H54 (cell line): Measurements from ENCODE around the gene TRIM29.
"Not testable (repeated sequence)": the region's sequence is repeated elsewhere in the genome, so short reads cannot be mapped to it uniquely, and the experiment has no call there.

Experiments
- DNase-seq: peaks from one replicate; pipeline ENCODE4 v3.0.0; 2011; ENCODE audit warnings: low spot score, mixed read lengths; ENCODE audit not compliant: insufficient read length
- FAIRE-seq: peaks from 3 replicates; lab custom pipeline; 2011; peaks lifted over from hg19 to GRCh38; lab: Jason Lieb, UNC
- POLR2A ChIP-seq: IDR thresholded peaks from 2 replicates; pipeline ENCODE4 v1.6.1; 2011; ENCODE audit warnings: low read depth, mild to moderate bottlenecking, low read length

TRIM29 gene

GRCh38 chr11:120137611-120138521 is at the start of gene TRIM29:
TRIM29 (minus strand) TSS chr11:120138113; CDS start chr11:120138031, 82 bp downstream.
- FAIRE-seq: no peak
- no peak for DNase-seq
- TF ChIP-seq POLR2A: no peak

- no peak for TF ChIP-seq POLR2A
- no peak for FAIRE-seq
- DNase-seq: no peak
These were observed 49.1 kb upstream of the TRIM29 start for GRCh38 chr11:120186774-120187591.

GRCh38 chr11:120186456-120186773 is 48.5 kb upstream of the TRIM29 start:
- FAIRE-seq: no peak
- no peak for TF ChIP-seq POLR2A
- no peak for DNase-seq

- TF ChIP-seq POLR2A: no peak
- DNase-seq: no peak
- no peak for FAIRE-seq
These were observed 48.0 kb upstream of the TRIM29 start for GRCh38 chr11:120185706-120186455.

- TF ChIP-seq POLR2A: no peak
- FAIRE-seq: no peak
- no peak for DNase-seq
These were observed 47.2 kb upstream of the TRIM29 start for GRCh38 chr11:120184946-120185705.

- no peak for DNase-seq
- FAIRE-seq: no peak
- no peak for TF ChIP-seq POLR2A
These were observed 46.5 kb upstream of the TRIM29 start for GRCh38 chr11:120184371-120184945.

GRCh38 chr11:120183701-120184141 is 45.8 kb upstream of the TRIM29 start:
- FAIRE-seq (no peak), DNase-seq (no peak)

GRCh38 chr11:120182790-120183491 is 45.0 kb upstream of the TRIM29 start:
- FAIRE-seq (no peak), DNase-seq (no peak)
- TF ChIP-seq POLR2A: no peak

More at GRCh38 chr11:120183701-120184141, 45.8 kb upstream of the TRIM29 start:
- no peak for TF ChIP-seq POLR2A

- no peak for TF ChIP-seq POLR2A
These were observed 44.5 kb upstream of the TRIM29 start for GRCh38 chr11:120182372-120182771.

GRCh38 chr11:120181376-120181975 is 43.6 kb upstream of the TRIM29 start:
- DNase-seq (no peak), FAIRE-seq (no peak)
- TF ChIP-seq POLR2A: no peak

More at GRCh38 chr11:120182372-120182771, 44.5 kb upstream of the TRIM29 start:
- FAIRE-seq: no peak
- no peak for DNase-seq

GRCh38 chr11:120180551-120181232 is 42.8 kb upstream of the TRIM29 start:
- no peak for FAIRE-seq

GRCh38 chr11:120180063-120180462 is 42.1 kb upstream of the TRIM29 start:
- not testable (repeated sequence) for DNase-seq, FAIRE-seq

More at GRCh38 chr11:120180551-120181232, 42.8 kb upstream of the TRIM29 start:
- TF ChIP-seq POLR2A: no peak
- peak; percentile 50 for DNase-seq
